GM18499 (cell line): ENCODE data around the gene KLHL8.

Experiments
- ATAC-seq: cut with Tn5 transposase; IDR thresholded peaks from one replicate; pipeline ENCODE4 v1.9.1; 2021; ENCODE audit warnings: moderate number of reproducible peaks; ENCODE audit not compliant: insufficient read depth, unreplicated experiment

The KLHL8 gene

DNA sequence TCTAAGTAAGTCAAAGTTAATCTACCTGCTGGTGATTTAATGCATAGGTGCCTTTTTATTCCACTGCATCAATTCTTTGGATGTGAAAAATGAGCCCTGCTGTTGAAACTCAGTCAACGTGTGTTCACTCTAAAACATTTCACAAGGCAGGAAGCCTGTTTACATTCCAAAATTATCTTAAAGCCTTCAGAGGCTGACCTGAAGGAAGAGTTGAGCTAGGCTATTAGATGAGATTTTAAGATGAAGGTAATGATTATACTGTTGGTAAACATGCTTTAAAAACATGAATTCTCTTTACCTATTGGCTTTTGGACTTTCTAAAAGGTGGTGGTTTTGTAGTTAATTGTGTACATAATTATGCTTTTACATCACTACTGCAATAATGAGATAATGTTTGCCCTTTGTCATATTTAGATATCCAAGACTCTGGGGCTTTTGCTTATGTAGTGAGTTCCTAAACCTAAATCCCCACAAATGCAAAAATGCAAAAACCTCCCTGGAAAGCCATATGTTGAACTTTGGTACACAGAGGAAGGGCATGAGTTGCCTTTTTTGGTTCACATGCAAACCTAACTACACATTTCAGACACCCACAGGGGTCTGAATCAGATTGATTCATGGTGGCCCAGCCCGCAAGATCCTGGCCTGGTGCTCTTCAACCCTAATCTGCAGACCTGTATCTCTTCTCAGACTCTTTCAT, 92.3 kb downstream of the KLHL8 start:
- no peak for ATAC-seq

DNA sequence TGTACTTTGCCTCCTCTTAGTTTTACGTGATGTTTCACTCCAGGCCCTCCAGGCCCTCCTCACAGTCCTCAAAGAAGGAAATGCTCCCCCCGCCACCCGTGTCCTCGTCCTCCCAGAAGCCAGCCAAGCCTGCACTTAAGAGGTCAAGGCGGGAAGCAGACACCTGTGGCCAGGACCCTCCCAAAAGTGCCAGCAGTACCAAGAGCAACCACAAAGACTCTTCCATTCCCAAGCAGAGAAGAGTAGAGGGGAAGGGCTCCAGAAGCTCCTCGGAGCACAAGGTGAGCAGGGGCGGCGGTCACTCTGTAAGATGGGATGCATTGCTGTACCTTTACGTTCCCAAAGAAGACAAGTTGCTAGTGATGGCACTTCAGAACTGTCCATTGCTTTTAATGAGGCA, 94.4 kb downstream of the KLHL8 start:
- ATAC-seq = no peak

DNA sequence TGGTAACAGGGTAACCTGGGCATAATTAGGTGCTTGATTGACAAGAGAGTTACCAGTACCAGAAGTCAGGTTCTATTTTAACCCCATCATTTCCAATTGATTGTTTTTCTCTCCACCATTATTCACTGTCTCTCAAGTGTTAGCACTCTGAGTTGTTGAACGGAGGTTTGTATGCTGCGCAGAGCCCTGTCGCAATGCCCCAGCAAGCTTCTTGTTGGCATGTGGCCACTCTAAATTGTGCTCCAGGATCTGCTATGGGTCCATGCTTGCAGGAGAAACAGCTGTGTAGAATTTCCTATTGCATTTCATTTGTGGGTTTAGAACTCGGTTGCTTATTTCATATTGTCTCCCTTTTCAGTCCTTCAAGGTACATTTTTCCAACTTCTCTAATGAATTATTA, 98.2 kb downstream of the KLHL8 start:
- ATAC-seq = no peak

DNA sequence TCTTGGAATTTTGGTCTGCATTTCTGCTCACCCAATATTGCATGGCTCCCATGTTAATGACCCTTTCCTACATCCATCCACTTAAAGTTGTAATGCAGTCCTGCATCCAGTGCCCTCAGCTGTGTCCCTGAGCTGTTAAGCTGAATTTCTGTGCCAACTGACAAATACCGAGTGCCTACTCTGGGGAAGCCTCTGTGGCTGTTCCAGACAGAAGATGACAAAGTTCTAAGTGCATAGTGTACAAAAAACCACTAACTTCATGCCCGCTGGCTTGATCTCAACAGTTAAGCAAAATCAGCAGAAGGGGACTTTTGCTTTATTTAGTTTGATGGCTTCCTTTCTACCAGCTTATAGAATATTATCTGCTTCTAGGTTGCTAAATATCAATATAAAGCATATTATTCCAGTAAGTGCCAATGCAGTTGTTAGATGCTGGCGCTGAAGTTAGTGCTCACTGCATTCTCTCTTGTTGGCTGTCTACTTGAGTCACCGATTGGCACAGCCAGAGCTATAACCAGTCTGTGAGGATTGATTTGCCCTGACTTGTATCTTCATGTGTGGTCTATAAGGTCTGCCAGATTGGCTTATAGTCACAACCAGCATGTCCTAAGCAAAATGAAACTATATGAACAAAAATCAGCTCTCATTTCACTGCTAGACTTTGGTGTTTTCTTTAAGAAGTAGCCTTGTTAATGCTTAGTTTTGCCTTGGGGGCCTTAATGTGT, 98.9 kb downstream of the KLHL8 start:
- no peak for ATAC-seq

DNA sequence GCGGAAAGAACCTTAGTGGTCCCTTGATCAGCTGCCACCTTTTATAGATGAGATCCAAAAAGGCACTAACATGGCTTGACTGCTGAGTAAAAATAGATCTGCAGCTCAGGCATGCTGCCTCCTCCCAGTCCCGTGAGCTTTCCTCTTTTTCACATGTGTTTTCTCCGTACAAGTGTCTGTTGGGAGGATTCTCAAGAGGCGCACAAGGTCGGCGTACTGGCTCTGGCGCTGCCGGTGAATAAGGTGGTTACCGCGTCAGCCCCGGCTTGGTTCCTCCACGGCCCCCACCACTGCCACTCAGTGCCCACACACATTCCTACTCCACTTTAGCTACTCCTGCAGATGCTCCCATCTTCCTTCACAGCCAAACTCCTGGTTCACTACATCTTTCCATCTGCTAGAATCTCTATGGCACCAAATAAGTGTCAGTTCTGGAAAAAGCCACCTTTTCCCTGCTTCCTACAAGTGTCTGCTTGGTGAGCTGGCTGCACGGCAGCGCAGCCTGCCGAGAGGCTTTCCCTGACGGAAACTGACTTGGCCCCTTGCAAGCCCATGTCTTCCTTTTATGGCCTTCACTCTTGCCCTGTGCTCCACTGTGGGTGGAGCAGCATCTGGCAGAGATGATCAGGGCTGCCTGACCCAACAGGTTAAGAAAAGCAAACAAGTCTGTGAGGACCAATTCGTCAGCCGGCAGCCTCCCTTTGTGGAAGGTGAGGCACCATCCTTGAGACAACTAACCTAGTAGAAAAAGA, 99.8 kb downstream of the KLHL8 start:
- ATAC-seq = no peak

DNA sequence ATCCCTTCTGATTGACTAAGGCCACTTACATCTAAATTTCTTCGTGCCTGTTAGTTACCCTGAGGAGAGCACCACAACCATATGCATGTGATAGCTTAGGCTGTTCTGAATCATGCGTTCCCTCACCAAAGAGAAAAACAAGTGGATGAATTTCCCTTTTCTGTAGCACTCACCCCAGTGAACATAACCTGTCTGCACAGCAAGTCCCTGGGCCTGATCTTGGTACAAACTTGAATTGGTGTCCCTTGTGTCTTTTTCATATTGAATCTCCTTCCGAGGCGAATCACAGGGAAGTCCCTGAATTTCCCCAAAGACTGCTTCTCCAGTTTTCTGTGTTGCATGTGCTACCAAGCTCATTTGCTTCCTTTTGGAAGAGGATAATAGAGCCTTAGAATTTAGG, 100.4 kb downstream of the KLHL8 start:
- no peak for ATAC-seq

DNA sequence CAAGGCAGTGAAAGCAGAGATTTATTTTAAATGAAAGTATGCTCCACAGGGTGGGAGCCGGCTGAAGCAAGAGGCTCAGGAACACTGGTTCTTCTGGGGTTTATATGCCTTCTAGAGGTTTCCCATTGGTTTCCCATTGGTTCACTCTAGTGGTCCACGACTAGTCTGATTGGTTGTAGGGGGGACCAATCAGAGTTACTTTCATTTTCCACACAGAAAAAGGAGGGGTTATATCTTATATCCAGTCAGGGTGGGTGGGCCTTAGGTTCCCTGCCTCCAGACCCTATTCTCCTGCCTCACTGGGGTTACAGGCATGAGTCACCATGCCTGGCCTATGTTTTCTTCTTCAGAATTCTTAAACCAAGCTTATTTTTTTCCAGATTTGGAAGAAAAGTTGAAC, 101.6 kb downstream of the KLHL8 start:
- ATAC-seq = no peak

DNA sequence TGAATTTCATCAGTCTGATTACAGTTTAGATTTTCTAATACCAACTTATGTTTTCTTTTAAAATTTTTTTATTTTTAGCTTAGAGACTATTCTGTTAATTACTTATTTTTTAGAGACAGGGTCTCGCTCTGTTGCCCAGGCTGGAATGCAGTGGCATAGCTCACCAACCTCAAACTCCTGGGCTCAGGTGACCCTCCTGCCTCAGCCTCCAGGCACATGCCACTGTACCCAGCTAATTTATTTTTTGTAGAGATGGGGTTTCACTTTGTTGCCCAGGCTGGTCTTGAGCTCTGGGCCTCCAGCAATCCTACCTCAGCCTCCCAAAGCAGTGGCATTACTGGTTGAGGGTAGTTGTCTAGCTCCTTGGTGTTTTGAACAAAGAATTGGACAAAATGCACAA, 102.0 kb downstream of the KLHL8 start:
- ATAC-seq = no peak

DNA sequence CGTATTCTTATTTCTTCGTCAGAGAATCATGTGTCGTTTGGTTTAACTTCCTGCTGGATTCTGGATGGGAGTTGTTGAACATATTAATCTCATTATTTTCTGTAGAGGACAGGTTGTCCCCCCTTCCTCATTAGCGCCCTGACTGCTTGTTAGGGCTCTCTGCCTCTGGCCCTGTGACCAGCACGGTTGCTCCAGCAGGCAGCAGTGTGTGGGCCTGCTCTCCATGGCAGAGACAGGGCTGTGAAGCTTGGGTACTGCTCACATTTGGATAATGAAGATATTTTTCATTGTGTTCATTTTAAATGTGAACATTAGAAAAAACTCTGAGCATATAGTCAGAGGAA, 102.7 kb downstream of the KLHL8 start:
- ATAC-seq = no peak

DNA sequence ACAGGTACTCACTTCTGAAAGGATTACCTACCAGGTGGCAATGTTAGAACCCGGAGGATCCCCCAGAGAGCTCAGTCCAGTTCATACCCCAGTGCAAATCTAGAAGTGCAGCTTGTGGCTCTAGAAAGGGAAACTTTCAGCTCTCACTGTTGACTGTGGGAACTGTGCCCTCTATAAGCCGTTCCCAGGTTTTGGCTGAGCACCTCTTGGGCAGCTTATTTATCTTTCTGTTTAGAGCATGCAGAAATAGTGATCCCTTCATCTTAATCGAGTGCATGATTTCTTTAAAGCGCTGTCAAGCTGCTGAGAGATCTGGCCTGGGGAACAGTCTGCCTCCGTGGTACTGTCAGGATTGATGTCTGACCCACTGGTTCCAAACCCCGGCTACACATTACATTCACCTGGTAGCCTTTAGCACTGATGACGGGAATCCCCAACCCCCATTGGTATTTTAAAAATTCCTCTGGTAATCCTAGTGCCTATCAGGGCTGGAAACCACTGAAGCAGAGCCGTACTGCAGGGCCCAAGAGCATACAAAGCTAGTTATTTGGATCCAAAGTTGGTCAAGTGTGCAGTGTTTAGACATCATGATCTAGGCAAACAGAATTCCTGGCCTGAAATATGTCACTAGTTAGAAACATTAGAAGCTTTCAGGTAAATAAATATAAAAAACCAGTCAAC, 103.2 kb downstream of the KLHL8 start:
- ATAC-seq = no peak

DNA sequence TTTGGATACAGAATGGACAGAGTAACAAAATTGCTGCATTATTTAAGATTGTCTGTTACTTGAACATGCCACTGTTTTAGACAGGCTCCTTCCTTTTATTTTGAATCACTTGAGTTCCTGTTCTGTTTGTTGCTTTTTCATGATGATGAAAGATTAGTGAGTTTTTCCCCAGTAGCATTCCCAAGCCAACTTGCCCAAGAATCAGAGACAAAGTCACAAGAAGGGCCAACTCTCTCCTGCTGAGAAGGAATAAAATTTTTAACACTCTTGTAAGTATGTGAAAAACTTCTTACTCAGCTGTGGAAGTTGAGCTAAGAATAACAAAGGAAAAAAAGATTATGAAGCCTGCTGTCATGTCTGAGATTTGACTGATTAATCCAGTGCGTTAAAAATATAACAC, 104.2 kb downstream of the KLHL8 start:
- ATAC-seq = no peak

DNA sequence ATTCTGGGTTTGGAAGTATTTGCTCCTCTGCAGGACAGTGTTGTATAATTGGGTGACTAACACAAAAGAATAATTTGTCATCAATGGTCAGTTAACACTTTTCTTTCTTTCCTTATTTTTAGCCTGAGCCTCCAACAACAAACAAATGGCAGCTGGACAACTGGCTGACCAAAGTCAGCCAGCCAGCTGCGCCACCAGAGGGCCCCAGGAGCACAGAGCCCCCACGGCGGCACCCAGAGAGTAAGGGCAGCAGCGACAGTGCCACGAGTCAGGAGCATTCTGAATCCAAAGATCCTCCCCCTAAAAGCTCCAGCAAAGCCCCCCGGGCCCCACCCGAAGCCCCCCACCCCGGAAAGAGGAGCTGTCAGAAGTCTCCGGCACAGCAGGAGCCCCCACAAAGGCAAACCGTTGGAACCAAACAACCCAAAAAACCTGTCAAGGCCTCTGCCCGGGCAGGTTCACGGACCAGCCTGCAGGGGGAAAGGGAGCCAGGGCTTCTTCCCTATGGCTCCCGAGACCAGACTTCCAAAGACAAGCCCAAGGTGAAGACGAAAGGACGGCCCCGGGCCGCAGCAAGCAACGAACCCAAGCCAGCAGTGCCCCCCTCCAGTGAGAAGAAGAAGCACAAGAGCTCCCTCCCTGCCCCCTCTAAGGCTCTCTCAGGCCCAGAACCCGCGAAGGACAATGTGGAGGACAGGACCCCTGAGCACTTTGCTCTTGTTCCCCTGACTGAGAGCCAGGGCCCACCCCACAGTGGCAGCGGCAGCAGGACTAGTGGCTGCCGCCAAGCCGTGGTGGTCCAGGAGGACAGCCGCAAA, 106.0 kb downstream of the KLHL8 start:
- ATAC-seq = no peak

DNA sequence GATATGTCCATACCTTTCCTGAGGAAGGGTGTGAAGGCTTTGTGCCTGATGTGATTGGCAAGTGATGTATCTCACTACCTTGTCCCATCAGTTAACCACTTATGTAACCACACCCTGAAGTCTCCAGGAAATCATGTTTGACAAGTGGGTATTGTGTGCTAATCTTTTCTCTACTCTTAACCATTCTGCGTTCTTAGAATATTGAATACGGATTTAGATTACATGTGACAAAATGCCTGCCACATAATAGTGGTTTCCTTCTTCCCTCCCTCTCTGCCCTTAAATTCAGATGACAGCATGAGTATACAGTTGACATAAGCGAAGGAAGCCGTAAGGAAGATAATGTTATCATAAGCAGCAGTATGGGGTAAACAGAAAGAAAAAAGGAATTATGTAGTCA, 108.4 kb downstream of the KLHL8 start:
- no peak for ATAC-seq
